GM21528 (cell line): ENCODE data around the gene UBQLN4.
A peak's percentile ranks its signal among the peaks of the same experiment; 100 is the strongest.

Experiments
- ATAC-seq: cut with Tn5 transposase; IDR thresholded peaks from one replicate; pipeline ENCODE4 v1.9.1; 2021; ENCODE audit warnings: mild to moderate bottlenecking, moderate library complexity; ENCODE audit not compliant: unreplicated experiment, low FRiP score

UBQLN4 gene

GRCh38 chr1:156053768-156054499 is at the start of gene UBQLN4:
TSS of gene UBQLN4 (minus strand) at chr1:156053798. CDS start at chr1:156053701, 97 bp downstream.
- peak; percentile 46 for ATAC-seq

GRCh38 chr1:156102633-156103511 is 49.3 kb upstream of the UBQLN4 start:
- no peak for ATAC-seq

DNA sequence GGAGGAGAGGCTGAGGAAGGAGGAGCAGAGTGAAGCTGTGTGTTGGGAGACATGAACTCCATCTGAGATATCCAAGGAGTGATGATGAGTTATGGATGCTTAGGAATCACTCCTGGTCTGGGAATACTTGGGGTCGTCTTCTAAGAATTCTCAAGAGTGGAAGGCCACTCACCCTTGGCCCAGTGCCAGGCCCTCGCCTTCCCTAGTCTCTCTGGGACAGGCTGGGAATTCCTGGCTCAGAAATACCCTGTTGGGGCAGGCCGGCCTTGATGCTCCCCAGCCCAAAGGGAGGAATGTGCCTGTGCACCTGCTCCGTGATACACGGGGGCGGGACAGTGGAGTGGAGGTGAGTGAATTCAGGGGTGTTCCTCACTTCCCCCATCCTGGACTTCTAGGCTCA is 48.3 kb upstream of the UBQLN4 start:
- ATAC-seq, result no peak

DNA sequence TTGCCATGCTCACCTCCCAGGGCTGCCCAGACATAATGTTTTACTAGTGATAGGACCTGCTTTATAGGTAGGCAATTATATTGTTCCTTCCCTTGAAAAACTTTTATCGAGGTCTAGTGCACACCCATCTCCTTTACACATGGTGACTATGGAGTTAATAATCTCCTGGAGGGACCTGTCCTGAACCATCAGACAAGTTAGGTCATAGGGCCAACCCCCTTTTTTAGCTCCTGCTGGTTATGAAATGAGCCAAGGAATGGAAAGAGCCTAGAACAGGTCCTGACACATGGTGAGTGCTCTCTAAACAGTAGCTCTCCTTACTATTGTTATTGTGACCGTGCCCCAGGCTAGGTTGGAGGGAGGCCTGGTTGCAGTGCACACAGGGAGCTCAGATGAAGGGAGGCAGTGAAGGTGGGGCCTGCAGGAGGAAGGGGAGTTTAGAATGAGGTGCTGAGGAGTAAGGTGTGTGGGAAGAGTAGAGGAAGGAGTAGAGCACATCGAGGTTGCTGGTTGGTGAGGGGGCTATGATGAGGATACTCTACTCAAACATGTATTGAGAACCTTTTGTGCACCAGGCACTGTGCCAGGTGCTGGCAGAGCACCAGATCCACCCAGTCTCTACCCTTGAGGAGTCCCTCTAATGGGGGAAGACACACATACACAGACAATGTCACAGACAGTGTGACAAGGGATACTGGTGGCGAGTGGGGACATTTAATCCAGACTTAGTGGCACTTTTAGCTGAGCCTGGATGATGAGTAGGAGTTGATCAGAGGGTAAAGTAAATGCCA is 46.8 kb upstream of the UBQLN4 start:
- ATAC-seq, result no peak

DNA sequence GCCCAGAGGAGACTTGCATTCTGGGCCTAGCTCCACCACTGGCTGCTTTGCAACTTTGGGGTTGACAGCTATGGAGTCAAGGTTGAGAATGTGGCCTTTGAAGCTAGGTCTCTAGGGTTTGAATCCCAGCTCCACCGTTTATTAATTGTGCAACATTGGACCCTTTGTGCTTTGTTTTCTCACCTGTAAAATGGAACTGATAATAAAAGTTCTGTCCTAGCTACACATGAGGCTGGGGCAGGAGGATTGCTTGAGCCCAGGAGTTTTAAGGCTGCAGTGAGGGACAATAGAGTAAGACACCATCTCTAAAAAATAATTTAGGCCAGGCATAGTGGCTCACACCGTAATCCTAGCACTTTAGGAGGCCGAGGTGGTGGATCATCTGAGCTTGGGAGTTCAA is 45.7 kb upstream of the UBQLN4 start:
- ATAC-seq, result no peak

- ATAC-seq, result no peak
Observed at GRCh38 chr1:156098784-156099183, 45.2 kb upstream of the UBQLN4 start.

DNA sequence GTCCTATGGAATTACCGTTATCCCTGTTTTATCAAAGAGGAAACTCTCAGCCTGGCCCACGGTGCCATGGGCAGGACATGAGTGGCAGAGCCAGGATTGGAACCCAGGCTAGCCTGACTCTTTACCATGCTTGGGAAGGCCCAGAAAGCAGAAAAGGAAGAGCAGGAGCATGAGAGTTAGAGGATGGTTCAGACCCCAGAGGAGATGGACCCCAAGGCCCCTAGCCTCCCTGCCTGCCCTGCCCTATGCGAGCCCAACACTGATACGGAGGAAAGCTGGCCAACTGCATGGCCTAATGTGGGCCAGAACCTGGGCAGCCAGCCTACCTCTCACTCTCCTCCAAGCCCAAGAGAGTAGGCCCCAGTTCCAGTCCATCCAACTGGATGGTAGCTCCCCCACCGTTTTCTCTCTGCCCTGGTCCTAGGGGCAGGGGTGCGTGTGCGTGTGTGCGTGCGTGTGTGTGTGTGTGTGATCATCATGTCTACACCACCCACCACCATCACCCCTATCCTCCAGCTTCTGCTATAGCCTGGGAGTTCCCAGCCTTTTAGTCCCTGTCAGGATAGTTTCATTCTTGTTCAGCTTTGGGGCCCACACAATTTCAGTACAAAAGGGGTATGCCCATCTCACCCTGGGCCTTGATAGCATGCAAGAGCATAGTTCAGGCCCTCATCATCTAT is 44.0 kb upstream of the UBQLN4 start:
- ATAC-seq, result no peak

- ATAC-seq, result peak; percentile 59
Observed at GRCh38 chr1:156096640-156097391, 43.2 kb upstream of the UBQLN4 start.

- ATAC-seq, result no peak
Observed at GRCh38 chr1:156095906-156096508, 42.4 kb upstream of the UBQLN4 start.

DNA sequence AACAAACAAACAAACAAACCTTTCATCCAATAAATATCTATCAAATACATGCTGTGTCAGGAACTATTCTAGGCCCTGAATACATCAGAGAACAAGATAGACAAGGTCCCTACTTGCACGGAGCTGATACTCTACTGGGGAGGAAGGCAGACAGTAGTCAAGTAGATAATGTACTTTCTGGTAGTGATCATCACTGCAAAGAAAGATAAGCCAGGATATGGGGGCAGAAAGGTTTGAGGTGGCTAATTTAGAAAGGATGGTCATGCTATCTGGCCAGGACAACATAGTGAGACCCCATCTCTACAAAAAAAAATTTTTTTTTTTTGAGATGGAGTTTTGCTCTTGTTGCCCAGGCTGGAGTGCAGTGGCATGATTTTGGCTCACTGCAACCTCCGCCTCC is 38.0 kb upstream of the UBQLN4 start:
- no peak for ATAC-seq

GRCh38 chr1:156090840-156091188 is 37.2 kb upstream of the UBQLN4 start:
- ATAC-seq, result no peak

DNA sequence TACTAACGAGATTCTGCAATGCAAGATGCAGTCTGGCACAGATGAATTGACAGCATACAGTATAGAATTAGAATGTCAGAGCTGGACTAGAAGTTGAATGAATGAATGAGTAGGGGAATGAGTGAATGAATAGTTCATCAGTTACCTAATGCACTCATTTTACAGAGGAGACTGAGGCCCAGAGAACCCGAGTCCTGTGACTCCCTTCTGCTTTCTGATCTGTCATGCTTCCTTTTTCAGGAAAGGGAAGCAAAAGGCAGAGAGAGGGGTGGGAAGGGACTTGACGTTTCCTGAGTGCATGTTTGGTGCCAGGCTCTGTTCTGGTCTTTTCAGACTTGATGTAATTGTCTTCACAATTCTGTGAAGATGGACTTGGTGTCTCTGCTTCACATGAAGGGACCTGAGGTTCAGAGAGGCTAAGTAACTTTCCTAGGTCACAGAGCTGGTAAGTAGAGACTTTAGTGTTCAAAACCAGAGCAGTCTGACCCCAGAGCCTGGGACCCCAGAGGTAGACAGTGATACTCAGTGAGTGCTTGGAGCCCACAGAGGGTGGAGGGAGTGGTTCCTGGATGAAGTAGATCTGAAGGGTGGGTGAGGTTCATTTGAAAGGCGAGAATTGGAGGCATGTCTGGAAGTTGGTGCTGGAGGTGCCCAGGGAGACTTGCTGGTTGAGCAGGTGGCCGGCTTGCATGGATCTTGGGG is 36.7 kb upstream of the UBQLN4 start:
- ATAC-seq, result no peak

DNA sequence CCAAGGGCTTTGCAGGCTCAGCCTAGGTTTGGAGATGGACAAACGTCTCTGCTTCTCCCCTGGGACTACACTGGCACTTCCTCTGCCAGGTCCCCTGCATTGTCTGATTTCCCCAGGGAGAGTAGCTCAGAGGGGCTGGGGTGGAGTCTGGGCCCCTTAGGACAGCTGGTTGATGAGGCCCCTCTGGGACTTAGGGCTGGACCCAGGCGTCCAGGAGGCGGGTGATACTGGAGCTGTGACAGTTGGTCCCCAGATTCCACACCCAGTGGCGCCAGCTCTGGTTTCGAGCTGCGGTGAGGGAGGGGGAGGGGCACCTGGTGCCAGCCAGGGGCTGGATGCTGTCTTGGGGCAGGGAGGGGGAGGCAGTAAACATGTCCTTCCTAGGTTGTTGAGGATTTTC is 36.1 kb upstream of the UBQLN4 start:
- ATAC-seq, result no peak

- ATAC-seq, result no peak
Observed at GRCh38 chr1:156086256-156086662, 32.7 kb upstream of the UBQLN4 start.

GRCh38 chr1:156083800-156084790 is 30.5 kb upstream of the UBQLN4 start:
- ATAC-seq, result no peak

DNA sequence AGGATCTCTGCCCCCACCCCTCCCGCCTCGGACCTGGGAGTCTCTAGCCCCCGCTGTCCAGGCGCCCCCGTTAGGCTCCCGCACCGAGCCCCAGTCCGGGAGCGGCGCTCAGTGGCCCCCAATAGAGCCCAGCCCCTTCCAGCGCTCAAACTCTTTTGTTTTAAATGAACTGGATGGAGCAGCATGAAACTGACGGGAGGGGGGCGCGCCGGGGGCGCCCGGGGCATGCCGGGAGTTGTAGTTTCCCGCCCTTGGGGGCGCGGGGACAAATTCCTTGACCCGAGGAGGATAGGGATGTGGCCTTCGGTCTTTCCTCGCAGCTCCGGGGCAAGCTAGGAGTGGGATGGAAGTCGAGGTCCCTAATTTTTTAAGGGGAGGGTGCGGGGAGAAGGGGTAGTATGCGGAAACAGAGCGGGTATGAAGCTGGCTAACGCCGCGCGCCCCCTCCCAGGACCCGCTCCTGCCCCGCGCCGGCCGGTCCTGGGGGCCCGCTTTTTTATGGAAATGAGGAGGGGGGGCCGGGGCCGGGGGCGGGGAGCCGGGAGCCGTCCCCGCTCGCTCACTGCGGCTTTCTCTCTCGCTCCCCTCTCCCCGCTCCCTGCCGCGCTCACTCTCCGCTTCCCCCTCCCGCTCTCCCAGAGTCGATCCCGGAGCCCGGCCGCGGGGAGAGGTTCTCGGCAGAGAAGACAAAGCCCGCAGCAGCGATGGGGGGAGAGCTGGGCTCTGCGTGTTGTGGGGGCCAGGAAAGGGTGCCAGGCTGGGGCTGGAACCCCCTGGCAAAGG is 28.9 kb upstream of the UBQLN4 start, which contains the start of gene MEX3A:
Gene MEX3A (minus strand): TSS at position 157 of the 783 bp plus-strand sequence. CDS start 467 bp downstream, outside the sequence.
- no peak for ATAC-seq

- ATAC-seq, result no peak
Observed at GRCh38 chr1:156081917-156082308, 28.3 kb upstream of the UBQLN4 start.
